HG03354 (cell line): ENCODE measurements around the gene MARCHF10.

Source experiments
- ATAC-seq: cut with Tn5 transposase; IDR thresholded peaks from one replicate; pipeline ENCODE4 v1.9.1; 2021; ENCODE audit warnings: mild to moderate bottlenecking; ENCODE audit not compliant: unreplicated experiment, poor library complexity, severe bottlenecking

MARCHF10 gene

GRCh38 chr17:62823111-62823893 is 15.2 kb upstream of the MARCHF10 start:
- ATAC-seq = no peak

- no peak for ATAC-seq
Observed at GRCh38 chr17:62822080-62822904, 14.2 kb upstream of the MARCHF10 start.

GRCh38 chr17:62821189-62822079 is 13.3 kb upstream of the MARCHF10 start:
- no peak for ATAC-seq

- no peak for ATAC-seq
Observed at GRCh38 chr17:62819511-62820221, 11.6 kb upstream of the MARCHF10 start.

GRCh38 chr17:62818526-62818925 is 10.4 kb upstream of the MARCHF10 start:
- no peak for ATAC-seq

- no peak for ATAC-seq
Observed at GRCh38 chr17:62816282-62816839, 8.2 kb upstream of the MARCHF10 start.

GRCh38 chr17:62809656-62810055 is 1.5 kb upstream of the MARCHF10 start:
- no peak for ATAC-seq

- no peak for ATAC-seq
Observed at GRCh38 chr17:62808576-62808970, 459 bp upstream of the MARCHF10 start.

GRCh38 chr17:62805234-62805633 is 2.9 kb downstream of the MARCHF10 start:
- no peak for ATAC-seq

- no peak for ATAC-seq
Observed at GRCh38 chr17:62804822-62805221, 3.3 kb downstream of the MARCHF10 start.

- no peak for ATAC-seq
Observed at GRCh38 chr17:62804025-62804424, 4.1 kb downstream of the MARCHF10 start.

- no peak for ATAC-seq
Observed at GRCh38 chr17:62802561-62803205, 5.4 kb downstream of the MARCHF10 start.

GRCh38 chr17:62801553-62802114 is 6.5 kb downstream of the MARCHF10 start:
- ATAC-seq = no peak

- no peak for ATAC-seq
Observed at GRCh38 chr17:62800585-62800984, 7.5 kb downstream of the MARCHF10 start.

- no peak for ATAC-seq
Observed at GRCh38 chr17:62797959-62798358, 10.2 kb downstream of the MARCHF10 start.

- ATAC-seq = no peak
Observed at GRCh38 chr17:62796291-62796690, 11.8 kb downstream of the MARCHF10 start.

GRCh38 chr17:62794666-62794971 is 13.5 kb downstream of the MARCHF10 start:
- no peak for ATAC-seq

GRCh38 chr17:62793919-62794665 is 14.0 kb downstream of the MARCHF10 start:
- no peak for ATAC-seq
